Measurements from ENCODE around the gene CIZ1. TPM values are rescaled to one million over a fixed set of nuclear protein-coding genes. Genes with fewer than 3 reads are reported as not detected.

The CIZ1 gene
- polyA plus RNA-seq, 1 of the 3 experiments (the other 2 are of a cell fraction) = 37.0 TPM

- TF ChIP-seq JUND (IDR thresholded peaks at IDR 0.05) = no peak
- no peak for TF ChIP-seq RXRA (IDR thresholded peaks at IDR 0.05; ENCODE audit: borderline replicate concordance, low read depth)
- no peak for TF ChIP-seq GATA2 (CRISPR knock-in tag; IDR thresholded peaks at IDR 0.05)
- TF ChIP-seq SMC3 (IDR thresholded peaks at IDR 0.05; ENCODE audit: low read depth, low read length) = no peak
- no peak for TF ChIP-seq RFX5 (IDR thresholded peaks at IDR 0.05; ENCODE audit: low read length)
Observed at GRCh38 chr9:128142061-128142460, 49.3 kb downstream of the CIZ1 start (continued).

DNA sequence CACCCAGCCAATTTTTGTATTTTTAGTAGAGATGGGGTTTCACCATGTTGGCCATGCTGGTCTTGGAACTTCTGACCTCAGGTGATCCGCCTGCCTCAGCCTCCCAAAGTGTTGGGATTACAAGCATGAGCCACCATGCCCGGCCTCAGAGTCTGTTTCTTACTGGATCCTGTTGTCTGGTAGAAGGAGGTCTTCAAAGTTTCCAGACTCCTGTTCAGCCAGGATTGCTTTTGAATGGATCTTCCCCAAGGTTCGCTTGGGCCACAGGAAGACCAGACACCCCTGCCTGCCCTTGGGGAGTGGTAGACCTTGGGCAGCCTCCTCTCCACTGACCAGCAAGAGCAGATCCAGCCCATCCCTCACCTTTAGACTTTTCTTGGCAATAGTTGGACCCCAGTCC is 49.8 kb downstream of the CIZ1 start:
- DNase-seq = no peak
- Histone ChIP-seq H3F3A (replicated peaks; ENCODE audit: insufficient read depth) (no peaks in the 10 kb centered on the region), H2AFZ (ENCODE audit: low read depth) (no peak overlapping the region), H3K79me2 (ENCODE audit: insufficient read depth) (no peaks in the 10 kb centered on the region), H4K20me1 (ENCODE audit: insufficient read depth) (no peaks in the 10 kb centered on the region), H3K9me2 (no peaks in the 10 kb centered on the region), H3K4me3 (ENCODE audit: low read depth in 2 of 2, low read length in 1 of 2) (no peak overlapping the region), H3K27me3 (ENCODE audit: insufficient read depth) (no peaks in the 10 kb centered on the region), H3K36me3 (replicated peaks in 1 of 2; ENCODE audit: control insufficient read depth in 1 of 2, insufficient read depth in 2 of 2, low read length in 1 of 2) (no peaks in the 10 kb centered on the region), H3K27ac (ENCODE audit: low read depth in 2 of 2, low read length in 1 of 2) (no peak overlapping the region), H3K4me1 (ENCODE audit: control insufficient read depth in 1 of 2, insufficient read depth in 2 of 2, low read depth in 1 of 2, low read length in 1 of 2) (no peaks in the 10 kb centered on the region), H3K9me3 (no peaks in the 10 kb centered on the region), H3K9ac (no peak overlapping the region), H3K4me2 (no peak overlapping the region)
- no peak for TF ChIP-seq NFIC (IDR thresholded peaks at IDR 0.05; ENCODE audit: borderline replicate concordance)
- TF ChIP-seq RAD21 (IDR thresholded peaks at IDR 0.05; ENCODE audit: low read length) = no peak
- no peak for TF ChIP-seq ZBTB33 (IDR thresholded peaks at IDR 0.05; ENCODE audit: borderline replicate concordance, low read depth)
- no peak for TF ChIP-seq SMC3 (IDR thresholded peaks at IDR 0.05; ENCODE audit: low read depth, low read length)
- TF ChIP-seq FOXJ3 (CRISPR knock-in tag; IDR thresholded peaks at IDR 0.05) = no peak
- TF ChIP-seq RFX5 (IDR thresholded peaks at IDR 0.05; ENCODE audit: low read length) = no peak
- no peak for TF ChIP-seq TAF1 (IDR thresholded peaks at IDR 0.05; ENCODE audit: borderline replicate concordance, low read depth, low read length)
- no peak for TF ChIP-seq CHD2 (IDR thresholded peaks at IDR 0.05; ENCODE audit: low read length, partially characterized antibody)
- no peak for TF ChIP-seq FOSL2 (IDR thresholded peaks at IDR 0.05; ENCODE audit: borderline replicate concordance, low read depth)
- no peak for TF ChIP-seq EZH2phosphoT487 (IDR thresholded peaks at IDR 0.05; ENCODE audit: borderline replicate concordance, low read depth)
- no peak for TF ChIP-seq MEF2A (IDR thresholded peaks at IDR 0.05; ENCODE audit: borderline replicate concordance, low read depth)
- TF ChIP-seq, protein P1, sequence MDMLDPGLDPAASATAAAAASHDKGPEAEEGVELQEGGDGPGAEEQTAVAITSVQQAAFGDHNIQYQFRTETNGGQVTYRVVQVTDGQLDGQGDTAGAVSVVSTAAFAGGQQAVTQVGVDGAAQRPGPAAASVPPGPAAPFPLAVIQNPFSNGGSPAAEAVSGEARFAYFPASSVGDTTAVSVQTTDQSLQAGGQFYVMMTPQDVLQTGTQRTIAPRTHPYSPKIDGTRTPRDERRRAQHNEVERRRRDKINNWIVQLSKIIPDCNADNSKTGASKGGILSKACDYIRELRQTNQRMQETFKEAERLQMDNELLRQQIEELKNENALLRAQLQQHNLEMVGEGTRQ (IDR thresholded peaks at IDR 0.05; ENCODE audit: borderline replicate concordance, low read depth, low read length) = no peak
- TF ChIP-seq JUND (IDR thresholded peaks at IDR 0.05) = no peak
- TF ChIP-seq USF1 (IDR thresholded peaks at IDR 0.05; ENCODE audit: borderline replicate concordance, low read depth) = no peak
- TF ChIP-seq, protein P2, sequence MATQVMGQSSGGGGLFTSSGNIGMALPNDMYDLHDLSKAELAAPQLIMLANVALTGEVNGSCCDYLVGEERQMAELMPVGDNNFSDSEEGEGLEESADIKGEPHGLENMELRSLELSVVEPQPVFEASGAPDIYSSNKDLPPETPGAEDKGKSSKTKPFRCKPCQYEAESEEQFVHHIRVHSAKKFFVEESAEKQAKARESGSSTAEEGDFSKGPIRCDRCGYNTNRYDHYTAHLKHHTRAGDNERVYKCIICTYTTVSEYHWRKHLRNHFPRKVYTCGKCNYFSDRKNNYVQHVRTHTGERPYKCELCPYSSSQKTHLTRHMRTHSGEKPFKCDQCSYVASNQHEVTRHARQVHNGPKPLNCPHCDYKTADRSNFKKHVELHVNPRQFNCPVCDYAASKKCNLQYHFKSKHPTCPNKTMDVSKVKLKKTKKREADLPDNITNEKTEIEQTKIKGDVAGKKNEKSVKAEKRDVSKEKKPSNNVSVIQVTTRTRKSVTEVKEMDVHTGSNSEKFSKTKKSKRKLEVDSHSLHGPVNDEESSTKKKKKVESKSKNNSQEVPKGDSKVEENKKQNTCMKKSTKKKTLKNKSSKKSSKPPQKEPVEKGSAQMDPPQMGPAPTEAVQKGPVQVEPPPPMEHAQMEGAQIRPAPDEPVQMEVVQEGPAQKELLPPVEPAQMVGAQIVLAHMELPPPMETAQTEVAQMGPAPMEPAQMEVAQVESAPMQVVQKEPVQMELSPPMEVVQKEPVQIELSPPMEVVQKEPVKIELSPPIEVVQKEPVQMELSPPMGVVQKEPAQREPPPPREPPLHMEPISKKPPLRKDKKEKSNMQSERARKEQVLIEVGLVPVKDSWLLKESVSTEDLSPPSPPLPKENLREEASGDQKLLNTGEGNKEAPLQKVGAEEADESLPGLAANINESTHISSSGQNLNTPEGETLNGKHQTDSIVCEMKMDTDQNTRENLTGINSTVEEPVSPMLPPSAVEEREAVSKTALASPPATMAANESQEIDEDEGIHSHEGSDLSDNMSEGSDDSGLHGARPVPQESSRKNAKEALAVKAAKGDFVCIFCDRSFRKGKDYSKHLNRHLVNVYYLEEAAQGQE (IDR thresholded peaks at IDR 0.05; ENCODE audit: low read depth, low read length) = no peak
- ChIA-PET CTCF (interaction anchor here (1.7 kb wide), 1 partner anchor 24 kb away, joined by 10 read pairs; no protein-coding TSS in a partner anchor), POLR2A (no interaction called here)
- WGBS (ENCODE audit: low lambda C conversion rate) = 90% methylated on average over 3 of the region's 3 CpGs

Data from SK-N-SH (cell line).